SIG-M5 (cell line): ENCODE measurements around the gene SIPA1L3.

Experiments used
- DNase-seq: peaks from one replicate; lab custom pipeline; 2025; lab: John Stamatoyannopoulos, UW

The SIPA1L3 gene

DNA sequence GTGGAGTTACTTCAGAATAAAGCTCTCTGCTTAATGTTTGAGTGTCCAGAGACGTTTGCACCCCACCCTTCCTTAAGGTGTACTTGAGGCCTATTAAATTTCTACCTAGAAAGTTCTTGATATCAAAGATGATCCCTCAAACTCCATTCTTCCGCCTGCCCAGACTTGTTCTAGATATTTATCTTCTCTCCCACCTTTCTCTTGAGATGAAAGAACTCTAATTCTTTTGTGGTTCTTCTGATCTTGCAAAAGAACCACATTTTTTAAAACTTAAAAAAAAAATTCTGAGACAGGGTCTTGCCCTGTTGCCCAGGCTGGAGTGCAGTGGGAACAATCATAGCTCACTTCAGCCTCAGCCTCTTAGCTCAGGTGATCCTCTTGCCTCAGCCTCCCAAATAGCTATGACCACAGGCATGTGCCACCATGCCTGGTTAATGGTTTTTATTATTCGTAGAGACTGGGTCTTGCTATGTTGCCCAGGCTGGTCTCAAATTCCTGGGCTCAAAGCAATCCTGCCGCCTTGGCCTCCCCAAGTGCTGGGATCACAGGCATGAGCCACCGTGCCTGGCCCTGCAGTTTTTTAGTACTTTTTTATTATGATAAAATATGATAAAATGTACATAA, 94.3 kb downstream of the SIPA1L3 start:
- DNase-seq = no peak

DNA sequence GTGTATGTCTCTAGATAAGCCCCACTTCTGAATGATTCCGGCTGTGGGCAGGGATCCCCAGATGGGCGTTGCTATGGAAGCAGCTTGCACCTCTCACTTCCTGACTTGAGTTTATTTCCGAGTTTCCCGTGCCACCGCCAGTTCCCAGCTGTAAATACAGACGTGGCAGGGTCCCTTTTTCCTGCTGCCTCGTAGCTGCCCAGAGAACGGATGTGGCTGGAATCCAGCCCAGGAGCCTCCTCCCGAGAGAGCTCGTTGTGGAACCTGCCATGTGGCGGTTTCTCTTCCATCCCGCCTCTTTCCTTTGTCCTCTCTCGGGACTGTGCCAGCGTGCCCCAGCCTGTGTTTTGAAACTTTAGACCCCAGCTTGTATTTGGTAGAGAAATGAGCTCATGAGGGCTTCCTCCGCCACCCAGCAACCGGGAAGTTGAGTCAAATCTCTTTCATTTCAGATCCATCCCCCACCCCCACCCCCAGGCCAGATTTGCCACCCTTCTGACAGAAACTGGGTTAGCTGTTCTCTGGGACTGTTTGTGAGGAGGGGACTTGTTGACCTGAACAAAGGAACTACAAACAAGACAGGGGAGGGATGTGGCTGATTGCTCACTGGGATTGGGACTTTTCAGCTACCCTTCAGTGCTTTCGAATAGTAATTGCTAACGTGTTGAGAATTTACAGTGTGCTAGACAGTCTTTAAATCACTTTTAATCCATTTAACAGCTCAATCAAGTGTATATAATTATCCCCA, 96.6 kb downstream of the SIPA1L3 start:
- DNase-seq = no peak

DNA sequence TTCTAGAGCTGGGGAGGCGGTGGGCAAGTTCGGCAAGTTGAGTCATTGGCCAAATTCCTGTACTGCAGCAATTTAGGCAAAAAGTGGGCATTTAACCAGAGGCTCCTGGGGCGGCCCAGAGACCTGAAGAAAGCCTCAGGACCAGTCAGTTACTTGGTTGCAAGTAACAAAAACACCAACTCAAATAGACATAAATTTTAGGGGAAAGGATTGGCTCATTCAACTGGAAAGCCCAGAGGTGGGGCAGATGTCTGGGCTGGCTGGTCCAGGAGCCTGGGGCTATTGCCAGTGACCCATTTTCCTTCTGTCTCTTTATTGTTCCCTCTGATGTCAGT, 97.1 kb downstream of the SIPA1L3 start:
- no peak for DNase-seq

DNA sequence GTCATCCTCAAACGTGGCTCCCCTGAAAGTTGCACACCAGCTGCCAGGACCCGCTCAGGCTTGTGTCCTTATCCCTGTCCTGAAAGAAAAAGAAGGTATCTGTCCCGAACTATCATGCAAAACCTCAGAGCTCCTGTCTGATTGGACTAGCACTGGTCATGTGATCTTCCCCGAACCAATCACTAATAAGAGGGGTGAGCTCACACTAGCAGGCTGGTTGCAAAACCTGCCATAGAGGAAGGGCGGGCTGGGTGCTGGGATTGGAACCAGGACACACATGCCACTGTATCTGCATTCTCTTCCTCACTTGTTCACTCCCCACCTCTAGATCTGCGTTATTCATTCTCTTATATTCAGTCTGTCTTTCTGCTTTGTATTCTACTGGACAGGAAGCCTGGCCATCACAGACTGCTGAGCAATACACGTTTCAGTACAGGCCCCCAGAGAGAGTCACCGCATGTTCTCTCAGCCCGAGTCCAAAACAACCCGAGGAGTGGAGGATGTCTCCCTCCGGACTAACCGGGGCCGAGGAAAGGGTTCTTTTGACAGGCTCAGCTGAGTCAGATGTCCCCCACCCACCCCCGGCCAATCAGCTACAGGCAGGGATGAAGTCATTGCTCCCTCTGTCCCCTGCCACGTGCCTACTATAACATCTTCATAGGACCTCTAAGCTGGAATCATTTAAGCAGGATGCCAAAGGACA, 97.7 kb downstream of the SIPA1L3 start:
- DNase-seq = no peak

DNA sequence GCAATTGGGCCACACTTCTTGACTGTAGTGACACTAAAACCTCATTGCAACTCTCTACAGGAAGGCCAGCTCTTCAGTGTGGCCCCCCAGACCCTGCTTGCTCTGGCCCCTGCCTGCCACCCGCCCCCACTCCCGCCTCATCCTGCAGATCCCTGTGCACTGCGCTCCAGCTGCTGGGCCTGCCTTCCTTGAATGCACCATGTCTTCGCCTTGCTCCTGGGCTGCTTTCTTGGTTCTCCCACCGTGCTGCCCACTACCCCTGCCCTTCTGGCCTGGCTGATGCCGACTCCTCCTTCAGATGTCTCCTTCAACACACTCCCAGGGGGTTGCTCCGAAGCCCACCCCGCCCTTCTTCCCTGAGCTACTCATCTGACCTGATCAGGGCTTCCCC, 98.2 kb downstream of the SIPA1L3 start:
- DNase-seq = no peak

DNA sequence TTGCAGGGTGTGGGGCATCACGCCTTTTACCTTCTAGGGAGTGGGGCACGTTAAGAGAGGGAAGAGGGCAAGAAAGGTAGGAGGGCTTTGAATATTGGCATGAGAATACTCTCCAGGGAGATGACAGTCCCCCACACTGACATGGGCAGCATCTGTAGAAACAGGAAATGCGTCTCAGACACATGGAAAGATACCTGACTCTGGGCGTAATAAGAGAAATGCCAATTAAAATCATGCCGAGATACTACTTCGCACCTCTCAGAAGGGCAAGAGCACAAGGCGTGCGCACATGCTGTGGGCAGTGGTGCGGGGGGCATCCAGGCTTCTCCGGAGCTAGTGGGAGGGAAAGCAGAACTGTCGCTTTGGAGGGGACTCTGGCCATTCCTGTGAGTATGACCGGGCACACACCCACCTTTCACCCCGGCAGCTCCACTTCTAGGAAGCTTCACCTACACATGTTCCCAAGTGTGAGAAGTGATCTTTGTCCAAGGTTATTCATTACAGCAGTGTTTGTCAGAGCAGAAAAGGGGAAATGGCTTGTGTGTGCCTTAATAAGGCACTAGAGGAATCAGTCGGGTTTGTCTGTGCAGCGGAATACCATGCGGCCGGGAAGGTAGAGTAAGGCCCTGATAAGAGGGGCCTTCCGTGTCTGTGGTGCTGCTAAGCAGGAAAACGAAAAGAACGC, 99.5 kb downstream of the SIPA1L3 start:
- no peak for DNase-seq

DNA sequence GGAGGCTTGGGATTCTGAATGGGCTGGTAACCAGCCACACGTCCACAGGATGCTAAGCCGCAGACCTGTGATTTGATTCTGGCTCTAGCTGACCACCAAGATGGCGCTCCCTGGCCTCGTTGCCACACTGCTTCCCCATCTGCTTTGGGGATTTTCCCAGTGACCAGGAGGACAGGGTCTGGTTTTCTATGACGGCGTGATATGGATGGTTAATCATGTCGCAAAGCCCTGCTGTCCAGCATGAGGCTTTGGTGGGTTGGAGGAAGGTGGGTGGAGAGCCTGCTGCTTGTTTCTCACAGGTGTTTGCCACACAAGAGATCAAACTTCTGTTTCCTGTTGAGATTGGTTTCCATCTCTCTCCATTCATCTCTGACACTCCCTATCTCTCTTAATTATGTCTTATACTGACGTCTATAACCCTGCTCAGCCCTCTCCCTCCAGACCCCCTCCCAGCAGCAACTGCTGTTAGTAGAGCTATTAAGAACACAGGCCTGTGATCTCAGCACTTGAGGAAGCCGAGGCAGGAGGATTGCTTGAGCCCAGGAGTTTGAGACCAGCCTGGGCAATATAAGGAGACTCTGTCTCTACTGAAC, 102.7 kb downstream of the SIPA1L3 start:
- DNase-seq = no peak

DNA sequence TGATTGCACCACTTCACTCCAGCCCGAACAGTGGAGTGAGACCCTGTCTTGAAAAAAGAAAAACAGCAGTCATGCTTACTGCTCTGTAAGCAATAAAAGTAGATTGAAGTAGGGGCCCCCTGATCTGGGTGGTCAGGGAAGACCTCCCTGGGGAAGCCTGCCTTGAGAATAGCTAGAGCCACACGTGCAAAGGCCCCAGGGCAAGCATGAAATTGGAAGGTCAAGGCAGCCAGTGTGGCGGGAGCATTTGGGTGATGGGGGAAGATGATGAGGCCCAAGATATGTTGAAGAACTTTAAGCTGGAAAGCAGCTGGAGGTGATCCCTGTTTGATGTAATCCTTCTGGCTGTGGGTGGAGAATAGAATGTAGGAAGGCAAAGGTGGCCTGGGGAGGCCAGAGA, 104.4 kb downstream of the SIPA1L3 start:
- DNase-seq = no peak

DNA sequence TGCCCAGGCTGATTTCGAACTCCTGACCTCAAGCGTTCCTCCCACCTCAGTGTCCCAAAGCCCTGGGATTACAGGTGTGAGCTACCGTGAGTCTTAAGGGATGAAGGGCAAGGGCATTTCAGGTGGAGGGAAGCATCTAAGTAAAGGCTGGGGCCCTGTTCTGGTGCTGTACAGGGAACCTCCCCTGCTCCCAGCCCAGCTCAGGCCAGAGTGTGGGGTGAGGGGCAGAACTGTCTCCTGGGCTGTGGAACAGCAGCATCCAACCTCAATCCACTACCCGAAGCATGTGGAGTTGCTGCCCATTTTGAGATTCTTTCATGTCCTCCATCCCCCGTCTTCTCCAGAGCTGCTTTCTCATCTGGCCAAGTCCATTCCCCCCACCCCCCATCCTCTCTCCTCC, 105.3 kb downstream of the SIPA1L3 start:
- no peak for DNase-seq

DNA sequence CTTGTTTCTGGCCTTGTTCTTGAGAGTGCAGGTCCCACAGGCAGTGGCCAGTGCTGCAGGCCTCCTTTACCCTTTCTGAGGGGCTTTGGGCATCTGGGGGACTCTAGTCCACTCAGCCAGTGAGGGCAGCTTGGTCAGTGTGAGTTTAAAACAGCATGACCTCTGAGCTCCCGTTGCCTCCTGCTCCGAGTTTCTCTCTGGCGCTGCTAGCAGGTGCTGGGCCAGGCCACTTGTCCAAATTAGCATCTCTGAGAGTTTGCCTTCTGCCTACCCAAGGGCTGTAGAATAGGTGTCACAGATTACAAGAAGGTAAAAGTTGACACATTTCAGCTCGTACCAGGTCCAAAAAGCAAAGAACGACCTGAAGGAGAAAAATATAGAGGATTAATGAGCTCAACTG, 105.9 kb downstream of the SIPA1L3 start:
- DNase-seq = no peak

DNA sequence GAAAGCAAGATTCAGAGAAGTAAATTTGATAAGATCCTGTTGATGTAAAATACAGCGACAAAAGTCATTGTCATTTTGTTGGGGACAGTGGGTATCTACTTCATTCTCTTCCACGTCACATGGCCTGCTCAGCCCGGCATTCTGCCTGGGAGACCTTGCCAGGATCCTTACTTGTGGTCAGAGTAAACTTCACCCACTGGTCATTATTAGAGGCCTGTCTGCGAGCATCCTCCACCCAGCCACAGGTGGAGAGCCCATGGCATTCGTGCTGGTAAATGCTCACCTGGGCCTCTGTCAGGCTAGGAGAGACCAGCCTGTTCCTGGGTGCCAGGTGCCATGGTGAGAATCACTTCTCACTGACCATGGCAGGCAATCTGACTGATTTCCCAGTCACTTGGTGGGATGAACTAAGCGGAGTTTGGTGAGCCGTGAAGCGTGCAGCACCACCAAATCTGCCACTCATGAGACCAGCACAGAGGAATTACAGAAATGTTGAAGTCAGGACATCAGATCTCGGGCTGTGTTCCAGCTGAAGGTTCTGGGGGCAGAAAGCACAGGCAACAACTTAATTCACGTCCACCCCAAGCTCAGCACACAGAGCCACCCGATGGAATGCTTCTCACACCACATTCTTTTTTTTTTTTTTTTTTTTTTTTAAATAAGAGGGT, 107.0 kb downstream of the SIPA1L3 start:
- no peak for DNase-seq

DNA sequence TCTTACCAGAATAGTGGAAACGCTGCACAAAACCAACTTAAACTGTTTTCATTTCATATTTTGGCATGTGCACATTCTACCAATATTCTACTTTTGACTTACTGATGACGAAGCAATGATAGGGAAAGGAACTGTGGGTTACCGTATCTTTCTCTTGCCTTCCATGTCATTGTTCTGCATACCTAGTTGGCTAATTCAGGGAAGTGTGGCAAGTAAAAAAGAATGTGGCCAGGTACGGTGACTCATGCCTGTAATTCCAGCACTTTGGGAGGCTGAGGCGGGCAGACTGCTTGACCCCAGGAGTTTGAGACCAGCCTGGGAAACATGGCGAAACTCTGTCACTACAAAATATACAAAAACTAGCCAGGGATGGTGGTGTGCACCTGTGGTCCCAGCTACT, 108.2 kb downstream of the SIPA1L3 start:
- DNase-seq = no peak

DNA sequence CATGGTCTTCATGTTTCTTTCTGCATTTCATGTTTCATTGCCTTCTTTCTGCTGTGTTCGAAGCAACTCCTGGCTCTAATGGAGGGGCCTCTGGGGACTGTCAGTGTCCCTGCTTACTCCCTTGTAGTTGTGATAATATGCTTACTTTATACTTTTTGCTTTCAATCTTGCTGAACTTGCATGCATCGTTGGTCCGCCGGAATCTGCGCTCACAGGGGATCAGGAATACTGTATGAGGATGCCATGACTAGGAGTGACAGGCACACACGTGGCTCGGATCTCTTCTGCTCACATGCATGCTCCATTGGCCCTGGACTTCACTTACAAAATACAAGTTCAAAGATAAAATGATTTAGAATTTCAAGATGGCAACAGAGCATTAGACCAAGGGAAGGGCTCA, 108.8 kb downstream of the SIPA1L3 start:
- no peak for DNase-seq

DNA sequence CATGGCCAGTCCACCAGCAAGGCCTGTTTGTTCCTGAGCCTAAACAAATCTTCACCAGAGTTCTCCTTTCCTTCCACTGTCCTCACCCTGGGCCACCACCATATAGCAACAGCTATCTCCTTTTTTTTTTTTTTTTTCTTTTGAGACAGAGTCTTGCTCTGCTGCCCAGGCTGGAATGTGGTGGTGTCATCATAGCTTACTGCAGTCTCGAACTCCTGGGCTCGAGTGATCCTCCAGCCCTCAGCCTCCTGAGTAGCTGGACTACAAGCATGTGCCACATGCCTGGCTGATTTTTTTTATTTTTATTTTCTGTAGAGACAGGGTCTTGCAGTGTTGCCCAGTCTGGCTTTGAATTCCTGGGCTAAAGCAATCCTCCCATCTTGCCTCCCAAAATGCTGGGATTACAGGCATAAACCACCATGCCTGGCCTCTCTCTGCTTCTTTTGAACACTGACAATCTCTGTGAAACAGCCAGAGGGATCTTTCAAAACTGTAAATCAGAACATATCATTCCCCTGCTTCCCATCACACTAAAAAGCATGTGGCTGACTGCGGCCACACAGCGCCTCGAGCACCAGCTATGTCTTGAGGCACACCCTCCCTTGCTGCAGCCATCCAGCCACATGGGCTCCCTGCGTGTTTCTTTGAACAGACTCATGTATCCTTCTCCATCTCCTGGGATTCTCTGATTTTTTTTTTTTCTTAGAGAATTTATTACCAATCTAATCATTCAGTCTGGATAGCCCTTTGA, 110.6 kb downstream of the SIPA1L3 start:
- no peak for DNase-seq

DNA sequence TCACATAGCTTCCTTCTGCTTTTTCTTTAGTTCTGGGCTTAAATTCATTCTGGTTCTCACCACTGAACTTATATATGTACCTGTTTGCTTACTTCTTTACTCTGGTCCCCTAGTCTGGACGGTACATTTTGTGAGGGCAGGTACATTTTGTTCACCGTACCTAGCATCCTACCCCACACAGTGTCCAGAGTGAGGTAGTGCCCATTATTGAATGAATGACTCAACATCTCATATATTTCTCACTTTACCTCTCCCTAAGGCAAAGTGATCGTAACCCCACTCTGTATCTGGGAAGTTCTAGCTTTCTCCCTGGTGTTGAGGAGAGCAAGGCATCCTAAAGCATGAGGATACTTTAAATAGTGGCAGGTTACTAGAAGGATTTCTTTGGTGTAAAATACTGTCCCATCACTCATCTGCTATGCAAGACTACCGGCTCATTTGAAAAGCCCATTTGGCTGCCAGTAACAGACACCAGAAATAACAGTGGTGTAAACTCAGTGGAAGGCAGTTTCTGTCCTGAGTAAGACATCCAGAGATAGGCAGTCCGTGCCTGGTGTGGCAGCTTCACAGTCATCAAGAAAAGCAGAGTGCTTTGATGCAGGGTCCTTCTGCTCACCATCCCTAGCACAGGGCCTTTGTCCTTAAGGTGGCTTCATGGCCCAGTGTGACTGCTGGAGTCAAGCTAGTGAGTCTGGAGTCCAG, 111.8 kb downstream of the SIPA1L3 start:
- DNase-seq = no peak

DNA sequence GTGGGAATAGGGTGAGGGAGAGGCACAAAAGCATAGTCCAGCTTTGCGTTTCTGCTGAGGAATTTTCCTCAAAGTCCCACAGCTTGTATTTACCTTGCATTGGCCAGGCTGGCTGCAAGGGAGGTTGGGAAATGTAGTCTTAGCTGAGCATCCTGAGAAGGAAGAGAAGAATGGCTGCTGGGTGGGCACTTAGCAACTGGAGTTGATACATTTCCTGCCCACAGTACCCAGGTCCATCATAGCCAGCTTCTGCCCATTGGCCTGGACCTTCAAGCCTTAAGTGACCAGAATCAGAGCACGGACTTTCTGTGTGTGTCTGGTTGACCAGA, 112.4 kb downstream of the SIPA1L3 start:
- no peak for DNase-seq

DNA sequence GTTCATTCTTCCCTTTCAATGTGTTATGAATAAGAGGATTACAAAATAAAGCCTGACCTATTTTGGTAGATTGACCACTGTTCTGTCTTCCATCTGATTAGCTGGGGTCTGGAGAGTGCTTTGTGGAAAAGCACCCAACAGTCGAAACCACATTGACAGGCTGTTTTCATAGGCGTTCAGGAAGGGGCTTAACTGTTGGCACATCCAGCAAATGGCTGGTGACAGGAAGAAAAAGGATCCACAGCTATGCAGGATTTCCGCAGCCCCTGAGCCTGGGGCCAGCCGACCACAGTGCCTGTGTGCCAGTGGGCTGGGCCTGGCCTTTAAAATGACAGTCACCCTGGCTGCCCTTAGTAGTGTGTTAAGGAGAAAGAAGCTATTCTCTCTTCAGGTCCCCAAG, 113.3 kb downstream of the SIPA1L3 start:
- no peak for DNase-seq

DNA sequence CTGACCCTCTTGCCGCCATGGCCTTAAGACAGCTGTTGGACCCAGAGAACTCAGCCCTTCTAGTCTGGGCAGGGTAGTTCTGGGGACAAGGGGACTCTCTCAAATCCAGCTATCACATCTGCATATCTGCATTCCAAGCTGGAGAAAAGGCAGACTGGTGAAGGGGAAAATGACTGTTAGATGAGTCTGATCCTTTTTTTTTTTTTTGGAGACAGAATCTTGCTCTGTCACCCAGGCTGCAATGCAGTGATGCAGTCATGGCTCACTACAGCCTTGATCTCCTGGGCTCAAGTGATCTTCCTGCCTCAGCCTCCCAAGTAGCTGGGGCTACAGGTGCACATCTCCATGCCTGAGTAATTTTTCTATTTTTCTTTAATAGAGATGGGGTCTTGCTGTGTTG, 114.3 kb downstream of the SIPA1L3 start:
- DNase-seq = no peak

DNA sequence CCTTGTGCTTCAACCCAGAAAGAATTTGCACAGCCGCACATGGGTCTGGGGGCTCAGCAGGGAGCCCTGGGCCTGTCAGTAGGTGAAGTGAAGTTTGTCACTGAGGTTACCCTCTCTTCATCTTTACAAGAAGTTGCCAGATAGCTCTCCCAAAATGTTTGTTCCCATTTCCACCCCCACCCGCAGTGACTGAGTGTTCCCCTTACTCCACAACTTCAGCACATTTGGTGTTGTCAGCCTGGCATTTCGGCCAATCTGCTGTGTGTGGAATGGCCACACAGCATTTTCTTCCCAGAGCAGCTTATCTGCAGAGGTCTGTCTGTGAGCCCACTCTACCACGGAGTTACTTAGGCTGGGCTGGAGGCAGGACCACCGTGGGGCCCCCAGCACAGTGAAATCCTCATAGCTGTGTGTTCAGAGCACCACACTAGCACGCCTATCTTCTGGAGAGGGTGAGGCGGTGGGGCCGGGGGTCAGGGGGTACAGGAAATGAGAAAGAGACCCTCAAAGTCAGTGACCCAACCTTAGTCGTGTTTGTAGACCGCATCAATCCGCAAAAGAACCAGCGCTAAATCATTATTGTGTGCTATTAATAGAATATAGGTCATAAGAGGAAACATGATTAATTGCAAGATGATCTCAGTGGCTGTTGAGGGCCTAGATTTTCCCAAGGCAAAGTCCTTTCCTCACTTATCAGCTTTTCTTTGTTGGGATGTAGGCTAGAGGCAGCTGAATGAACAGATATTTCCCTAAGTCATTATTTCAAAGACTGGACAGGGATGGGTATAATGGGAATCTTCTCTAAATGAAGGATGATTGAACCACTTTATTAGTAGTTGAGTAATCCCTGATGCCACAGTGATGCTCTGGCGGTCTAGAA, 116.0 kb downstream of the SIPA1L3 start:
- no peak for DNase-seq
